ENCODE measurements around the gene POLR3GL. TPM values are rescaled to one million over a fixed set of nuclear protein-coding genes. Genes with fewer than 3 reads are reported as not detected.
A peak's percentile ranks its signal among the peaks of the same experiment; 100 is the strongest.

The POLR3GL gene
- total and polyA plus RNA-seq, 10 of the 15 experiments (the other 5 are each of a cell fraction or from before 2014, with no cell fraction given) = 12.8 to 47.0 (median 26.6) TPM

- peak; percentile 70; the same call in 1 of the 2 replicates for TF ChIP-seq POLR2AphosphoS5 (IDR thresholded peaks at IDR 0.05; ENCODE audit: low read length)
- TF ChIP-seq NFXL1 (IDR thresholded peaks at IDR 0.05; ENCODE audit: borderline replicate concordance) = no peak
- no peak for TF ChIP-seq NBN (IDR thresholded peaks at IDR 0.05)
- TF ChIP-seq EP300 (IDR thresholded peaks at IDR 0.05; ENCODE audit: borderline replicate concordance in 1 of 2, control insufficient read depth in 1 of 2, low read depth in 2 of 2, low read length in 2 of 2) = no peak
- TF ChIP-seq ETV6 (conservative IDR thresholded peaks at IDR 0.05 in 1 of 2, IDR thresholded peaks at IDR 0.05 in 1 of 2; ENCODE audit: borderline replicate concordance in 1 of 2, low read depth in 1 of 2) = no peak
- TF ChIP-seq ATF7 (IDR thresholded peaks at IDR 0.05; ENCODE audit: low read depth) = peak; percentile 54; the same call in 1 of the 2 replicates
- no peak for TF ChIP-seq MLLT1 (IDR thresholded peaks at IDR 0.05)
- TF ChIP-seq YY1 (IDR thresholded peaks at IDR 0.05; ENCODE audit: low read depth, low read length) = peak; percentile 95
- TF ChIP-seq ZBTB11 (CRISPR knock-in tag; IDR thresholded peaks at IDR 0.05) = no peak
- TF ChIP-seq BCLAF1 (IDR thresholded peaks at IDR 0.05) = no peak
- no peak for TF ChIP-seq USF1 (IDR thresholded peaks at IDR 0.05; ENCODE audit: borderline replicate concordance, extremely low read length, insufficient read depth, low read depth, low read length)
- peak; percentile 63 for TF ChIP-seq BRCA1 (IDR thresholded peaks at IDR 0.05; ENCODE audit: low read depth, low read length)
- TF ChIP-seq CREM (IDR thresholded peaks at IDR 0.05; ENCODE audit: low read depth) = peak; percentile 54; the same call in 1 of the 2 replicates
- TF ChIP-seq SMARCA5 (IDR thresholded peaks at IDR 0.05) = 0 out of 2 replicates have a peak, but pooled peaks have one; percentile 24
- TF ChIP-seq SKIL (IDR thresholded peaks at IDR 0.05; ENCODE audit: low read depth, poor library complexity, severe bottlenecking) = no peak
- 0 out of 2 replicates have a peak, but pooled peaks have one; percentile 68 for TF ChIP-seq HDGF (IDR thresholded peaks at IDR 0.05)
- peak; percentile 94 for TF ChIP-seq NR2F1 (conservative IDR thresholded peaks at IDR 0.05)
- TF ChIP-seq RFX5 (IDR thresholded peaks at IDR 0.05; ENCODE audit: low read depth, low read length) = no peak
Measured at GRCh38 chr1:145918144-145918991, 46.1 kb upstream of the POLR3GL start, which contains the start of gene PEX11B (continued).

Data from GM12878 (cell line).